NCI-H82 (cell line): ENCODE data around the gene STK33.
A peak's percentile ranks its signal among the peaks of the same experiment; 100 is the strongest.

Experiments used
- DNase-seq: peaks from one replicate; lab custom pipeline; 2025; lab: John Stamatoyannopoulos, UW

Gene STK33

GRCh38 chr11:8593935-8594909 is at the start of gene STK33:
TSS of gene STK33 (minus strand) at chr11:8594228. CDS start at chr11:8474905, 119,323 bp downstream.
- peak; percentile 87 for DNase-seq

DNA sequence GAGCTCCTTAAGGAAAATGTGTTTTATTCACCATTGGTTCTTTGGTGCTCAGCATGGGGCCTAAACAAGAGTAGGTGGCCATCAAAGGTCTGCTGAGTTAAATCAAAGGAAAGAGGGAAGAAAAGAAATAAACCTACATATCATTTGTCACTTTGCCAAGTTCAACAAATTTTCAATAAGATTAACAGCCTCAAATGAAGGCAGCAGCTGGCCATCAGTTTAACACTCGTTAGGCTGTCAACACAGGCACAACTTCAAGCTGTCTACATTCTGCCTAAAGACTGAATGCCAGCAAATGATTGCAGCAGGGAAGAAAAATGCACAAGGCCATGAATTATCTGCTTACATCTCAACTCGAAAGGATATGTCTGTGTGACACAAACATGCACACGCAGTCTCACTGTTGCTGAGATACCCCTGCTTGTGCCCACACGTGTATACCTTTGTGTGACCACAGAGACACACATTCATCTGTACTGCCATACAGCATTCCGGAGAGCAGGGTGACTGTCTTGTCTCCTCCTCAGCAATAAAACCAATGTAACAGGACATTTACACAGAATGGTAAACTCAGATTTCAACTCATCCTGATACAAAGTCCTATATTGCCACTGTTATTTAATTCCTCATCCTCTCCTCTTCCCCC is 48.3 kb upstream of the STK33 start:
- DNase-seq, result peak; percentile 75

DNA sequence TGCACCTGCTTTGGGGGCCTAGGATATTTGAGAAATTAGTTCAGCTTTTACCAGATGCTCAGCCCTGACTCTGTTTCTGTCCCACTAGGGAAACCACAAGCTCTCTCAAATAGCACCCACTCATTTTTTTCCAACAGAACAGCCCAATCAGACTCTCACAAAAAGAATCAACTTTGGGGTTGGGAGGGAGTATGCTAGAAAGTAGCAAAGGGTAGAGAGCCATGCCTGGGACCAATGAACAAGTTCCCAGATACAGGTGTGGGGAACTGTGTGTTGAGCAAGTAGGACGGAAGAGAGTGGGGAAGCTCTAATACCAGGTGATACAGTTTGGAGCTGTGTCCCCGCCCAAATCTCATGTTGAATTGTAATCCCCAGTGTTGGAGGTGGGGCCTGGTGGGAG is 47.3 kb upstream of the STK33 start:
- no peak for DNase-seq

DNA sequence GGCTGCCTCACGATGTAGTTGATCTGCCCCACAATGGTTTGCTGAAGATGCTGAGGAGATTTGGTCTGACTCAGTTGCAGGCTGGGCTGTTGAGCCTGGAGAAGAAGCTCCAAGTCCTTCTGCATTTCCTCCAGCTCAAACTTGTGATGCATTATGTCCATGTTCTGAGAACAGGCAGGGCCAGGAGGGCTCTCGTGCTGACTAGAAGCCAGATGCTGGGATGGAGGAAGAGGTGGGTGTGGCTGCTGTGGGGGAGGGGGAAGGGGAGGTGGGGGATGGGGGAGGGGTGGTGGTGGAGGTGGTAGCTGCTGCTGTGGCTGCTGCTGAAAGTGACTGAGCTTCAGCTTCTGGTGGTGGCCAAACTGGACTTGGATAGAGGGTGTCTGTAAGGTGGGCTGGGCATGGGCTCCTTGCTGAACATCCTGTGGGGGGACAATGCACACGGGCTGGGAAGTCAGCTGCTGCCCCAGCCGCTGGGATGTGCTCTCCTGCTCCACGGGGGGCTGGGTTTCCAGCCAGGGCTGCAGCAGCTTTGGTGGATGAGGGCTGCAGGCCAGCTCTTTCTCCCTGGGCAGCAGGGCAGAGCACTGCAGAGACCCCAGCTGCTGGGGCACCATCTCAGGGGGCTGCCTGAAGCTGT is 46.4 kb upstream of the STK33 start:
- DNase-seq, result no peak

- no peak for DNase-seq
Observed at GRCh38 chr11:8639655-8640054, 45.6 kb upstream of the STK33 start.

- no peak for DNase-seq
Observed at GRCh38 chr11:8638300-8638699, 44.3 kb upstream of the STK33 start.

DNA sequence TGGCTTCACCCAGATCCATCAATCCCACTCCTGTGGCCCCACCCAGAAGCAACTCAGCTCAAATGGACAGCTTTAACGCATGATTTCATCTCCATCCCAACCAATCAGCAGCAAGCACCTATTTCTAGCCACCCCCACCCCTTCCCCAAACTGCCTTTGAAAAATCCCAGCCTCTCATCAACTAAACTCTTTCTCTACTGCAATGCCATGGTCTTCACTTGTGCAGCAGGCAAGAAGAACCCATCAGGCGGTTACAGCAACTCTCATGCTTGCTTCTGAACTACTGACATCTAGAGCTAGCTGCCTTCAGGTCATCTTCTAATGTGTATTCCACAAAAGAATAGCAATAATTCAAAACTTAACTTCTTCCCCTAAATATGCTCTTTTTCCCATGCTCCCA is 42.1 kb upstream of the STK33 start:
- DNase-seq, result no peak

- no peak for DNase-seq
Observed at GRCh38 chr11:8634498-8634897, 40.5 kb upstream of the STK33 start.

- no peak for DNase-seq
Observed at GRCh38 chr11:8631395-8632118, 37.5 kb upstream of the STK33 start.

DNA sequence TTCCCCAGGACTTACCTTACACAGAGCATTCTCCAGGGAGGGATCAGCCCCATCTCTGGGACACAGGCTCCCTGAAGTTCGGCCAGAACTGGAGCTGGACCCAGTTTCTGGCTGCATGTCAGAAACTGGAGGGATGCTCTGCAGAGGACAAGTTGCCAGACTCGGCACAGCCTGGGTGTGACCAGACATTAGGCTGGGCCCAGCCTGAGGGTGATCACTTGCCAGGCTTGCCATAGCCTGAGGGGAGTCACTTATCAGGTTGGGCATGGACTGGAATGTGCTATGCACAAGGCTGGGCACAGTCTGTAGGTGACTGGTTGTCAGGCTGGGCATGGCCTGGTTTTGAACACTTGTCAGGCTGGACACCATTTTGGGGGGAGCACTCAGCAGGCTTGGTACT is 30.7 kb upstream of the STK33 start:
- DNase-seq, result no peak

GRCh38 chr11:8621147-8621546 is 27.1 kb upstream of the STK33 start:
- DNase-seq, result no peak

DNA sequence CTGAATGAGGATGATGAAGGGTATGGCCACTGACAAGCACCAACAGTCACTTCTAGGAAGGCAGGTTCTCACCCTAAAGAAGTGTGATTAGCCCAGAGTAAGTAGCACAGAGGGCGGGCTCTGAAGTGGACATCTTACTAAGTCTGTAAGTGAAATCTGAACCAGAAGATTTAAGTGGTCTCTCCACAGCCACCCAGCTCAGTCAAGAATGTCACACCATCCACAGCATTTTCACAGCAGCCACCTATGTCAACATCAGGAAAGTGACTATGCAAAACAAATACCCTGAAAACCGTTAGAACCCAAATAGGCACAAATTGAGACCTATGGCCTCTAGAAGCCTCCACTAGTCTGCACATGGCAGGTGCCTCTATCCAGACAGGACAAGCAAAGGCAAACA is 23.0 kb upstream of the STK33 start:
- no peak for DNase-seq

- DNase-seq, result no peak
Observed at GRCh38 chr11:8615291-8616032, 21.4 kb upstream of the STK33 start.

DNA sequence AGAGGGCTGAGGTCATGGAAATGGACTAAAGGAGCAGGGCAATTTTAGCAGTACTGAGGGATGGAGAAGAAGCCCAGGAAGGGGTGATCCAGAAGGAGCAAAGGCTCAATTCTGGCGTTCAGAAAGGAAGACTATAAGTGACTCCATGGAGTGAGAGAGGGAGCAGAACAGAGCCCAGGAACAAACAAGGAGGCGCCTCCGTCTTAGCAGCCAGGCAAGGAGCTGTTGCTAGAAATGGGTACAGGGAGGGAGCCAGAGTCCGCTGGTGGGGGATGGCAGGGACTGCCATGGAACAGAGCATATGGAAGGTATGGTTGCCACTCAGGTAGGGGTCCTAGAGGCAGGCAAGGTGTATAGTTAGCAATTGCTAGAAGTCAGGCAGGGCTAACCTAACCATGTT is 20.5 kb upstream of the STK33 start:
- no peak for DNase-seq

- DNase-seq, result no peak
Observed at GRCh38 chr11:8613036-8613435, 19.0 kb upstream of the STK33 start.

DNA sequence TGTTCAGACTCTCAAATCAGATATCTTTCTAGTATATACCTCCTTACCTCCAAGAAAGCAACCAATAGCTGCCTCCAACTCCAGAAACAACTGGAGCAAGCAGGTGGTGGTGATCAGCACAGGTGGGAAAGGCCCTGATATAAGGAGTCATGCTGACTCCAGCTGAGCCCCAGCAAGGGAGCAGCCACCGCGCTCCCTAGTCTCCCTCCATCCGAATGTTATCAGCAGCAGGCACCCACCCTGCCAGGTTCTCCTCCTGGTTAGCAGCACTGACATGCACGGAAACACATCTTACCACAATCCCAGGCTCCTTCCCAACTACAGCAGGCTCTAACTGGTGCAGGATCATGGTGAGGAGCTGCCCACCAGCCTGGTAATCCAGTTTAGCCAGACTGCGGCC is 18.5 kb upstream of the STK33 start:
- DNase-seq, result no peak

DNA sequence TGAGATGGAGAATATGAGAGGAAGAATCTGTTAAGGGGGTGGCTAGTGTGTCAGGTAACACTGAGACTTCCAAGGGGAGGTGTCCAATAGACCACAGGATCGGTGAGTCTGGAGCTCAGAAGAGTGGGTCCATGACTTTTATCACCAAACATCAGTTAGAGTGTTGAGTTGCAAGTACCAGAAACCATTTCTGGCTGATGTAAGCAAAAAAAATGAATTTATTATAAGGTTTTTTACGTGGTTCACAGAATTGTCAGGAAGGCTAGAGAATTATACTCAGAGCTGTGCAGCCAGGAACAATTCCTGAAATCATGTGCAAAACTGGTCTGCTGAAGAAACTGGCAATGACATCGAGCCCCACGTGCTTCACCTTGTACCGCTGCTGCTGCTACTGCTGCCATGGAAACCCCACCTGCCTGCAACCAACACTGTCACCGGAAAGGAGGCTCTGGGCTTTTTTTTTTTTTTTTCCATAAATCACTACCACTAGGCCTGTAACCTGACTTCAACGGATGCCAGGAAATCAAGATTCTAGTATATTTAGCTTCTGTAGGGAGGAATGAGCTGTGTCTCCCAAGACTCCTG is 16.6 kb upstream of the STK33 start:
- no peak for DNase-seq

DNA sequence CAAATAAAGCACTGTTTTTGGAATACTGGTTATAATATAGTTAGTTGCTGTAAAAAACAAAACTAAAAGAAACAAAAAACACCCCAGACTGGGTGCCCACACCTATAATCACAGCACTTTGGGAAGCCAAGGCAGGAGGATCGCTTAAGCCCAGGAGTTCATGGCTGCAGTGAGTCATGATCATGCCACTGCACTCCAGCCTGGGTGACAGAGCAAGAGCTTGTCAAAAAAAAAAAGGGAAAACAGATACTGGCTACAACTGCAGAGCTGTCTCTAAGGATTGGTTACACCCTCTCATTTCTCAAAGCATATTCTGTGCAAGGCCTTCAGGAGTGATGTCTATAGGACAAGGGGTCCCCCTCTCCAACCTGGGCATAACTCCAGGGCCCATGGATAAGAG is 14.6 kb upstream of the STK33 start:
- no peak for DNase-seq

DNA sequence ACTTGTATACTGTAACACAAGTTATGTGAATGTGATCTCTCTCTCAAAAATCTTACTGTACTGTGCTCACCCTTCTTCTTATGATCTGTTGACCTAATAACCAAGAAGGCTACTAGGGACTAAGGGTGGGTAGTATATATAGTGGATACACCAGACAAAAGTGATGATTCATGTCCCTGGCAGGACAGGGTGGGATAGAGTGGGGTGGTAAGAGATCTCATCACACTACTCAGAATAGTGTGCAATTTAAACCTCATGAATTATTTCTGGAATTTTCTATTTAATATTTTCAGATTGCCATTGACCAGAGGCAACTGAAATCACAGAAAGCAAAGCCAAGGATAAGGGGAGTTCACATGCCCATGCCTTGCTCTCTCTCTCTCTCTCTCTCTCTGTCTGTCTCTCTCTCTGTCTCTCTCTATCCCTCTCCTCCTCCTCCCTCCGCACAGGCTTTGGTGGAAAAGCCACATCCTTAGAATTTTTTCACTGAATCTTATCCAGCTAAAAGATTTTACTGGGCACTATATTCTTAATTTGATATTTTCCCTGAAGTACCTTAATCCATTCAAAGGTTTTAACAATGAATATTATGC is 12.0 kb upstream of the STK33 start:
- DNase-seq, result no peak

- DNase-seq, result peak; percentile 64
Observed at GRCh38 chr11:8604078-8604723, 10.2 kb upstream of the STK33 start.
